GM23338 (cell line): ENCODE results near the gene EXOC2.
A peak's percentile ranks its signal among the peaks of the same experiment; 100 is the strongest.

Source experiments
- CTCF ChIP-seq, 2 experiments: fragments of 200-600 bp in 1 of 2; sonication (generic) in 1 of 2; conservative IDR thresholded peaks; 2 replicates each; pipeline versions ENCODE4 v1.5.1 to v1.6.1; 2016 to 2017; ENCODE audit warnings: antibody characterized with exemption in 2 of 2, low read depth in 2 of 2, mild to moderate bottlenecking in 2 of 2, moderate library complexity in 1 of 2
- EZH2 ChIP-seq: fragments of 200-600 bp; sonication (generic); IDR thresholded peaks from one replicate; pipeline ENCODE4 v1.8.0; 2017; ENCODE audit warnings: antibody characterized with exemption, mild to moderate bottlenecking, low read depth; ENCODE audit not compliant: unreplicated experiment
- EZH2phosphoT487 ChIP-seq: fragments of 200-600 bp; sonication (generic); IDR thresholded peaks from one replicate; pipeline ENCODE4 v1.8.1; 2018; ENCODE audit warnings: antibody characterized with exemption; ENCODE audit not compliant: unreplicated experiment
- NANOG ChIP-seq: IDR thresholded peaks from 2 replicates; pipeline ENCODE4 v1.6.1; 2016; ENCODE audit warnings: antibody characterized with exemption, borderline replicate concordance
- POLR2AphosphoS5 ChIP-seq: IDR thresholded peaks from 2 replicates; pipeline ENCODE4 v1.6.1; 2016; ENCODE audit warnings: antibody characterized with exemption, low read depth
- ZNF331 ChIP-seq: fragments of 250-450 bp; sonication (Bioruptor Pico); IDR thresholded peaks from 2 replicates; pipeline ENCODE4 v1.5.0; 2020; ENCODE audit warnings: low read depth, mild to moderate bottlenecking, moderate library complexity

GRCh38 chr6:659716-660581, 33.0 kb downstream of the EXOC2 start:
- TF ChIP-seq CTCF (conservative IDR thresholded peaks at IDR 0.05; ENCODE audit: low read depth in 2 of 2) = peak; percentile 25 to 55; a peak in 3 of 4 replicates
- TF ChIP-seq EZH2 = no peak
- TF ChIP-seq ZNF331 (CRISPR knock-in tag) = no peak
- no peak for TF ChIP-seq NANOG
- TF ChIP-seq EZH2phosphoT487 = no peak
- TF ChIP-seq POLR2AphosphoS5 = no peak
